ENCODE data around the gene C14orf180.

DNA sequence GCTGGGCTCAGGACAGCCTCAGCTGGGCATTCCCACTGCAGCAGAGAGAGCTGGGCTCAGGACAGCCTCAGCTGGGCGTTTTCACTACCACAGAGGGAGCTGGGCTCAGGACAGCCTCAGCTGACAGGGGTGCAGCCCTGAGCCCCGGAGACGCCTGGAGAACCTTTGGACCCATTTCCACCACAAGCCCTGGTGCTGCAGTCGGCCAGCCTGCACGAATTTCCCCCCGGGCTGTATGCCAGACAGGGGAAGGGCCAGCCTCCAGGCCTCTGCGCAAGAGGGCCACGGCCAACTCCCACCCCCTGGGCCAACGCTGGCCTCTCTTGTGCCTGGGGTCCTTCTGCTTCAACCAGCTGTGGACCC is 2.6 kb upstream of the C14orf180 start:
- TF ChIP-seq EZH2 (IDR thresholded peaks at IDR 0.05; ENCODE audit: low read depth): no peak
- TF ChIP-seq, protein P1, sequence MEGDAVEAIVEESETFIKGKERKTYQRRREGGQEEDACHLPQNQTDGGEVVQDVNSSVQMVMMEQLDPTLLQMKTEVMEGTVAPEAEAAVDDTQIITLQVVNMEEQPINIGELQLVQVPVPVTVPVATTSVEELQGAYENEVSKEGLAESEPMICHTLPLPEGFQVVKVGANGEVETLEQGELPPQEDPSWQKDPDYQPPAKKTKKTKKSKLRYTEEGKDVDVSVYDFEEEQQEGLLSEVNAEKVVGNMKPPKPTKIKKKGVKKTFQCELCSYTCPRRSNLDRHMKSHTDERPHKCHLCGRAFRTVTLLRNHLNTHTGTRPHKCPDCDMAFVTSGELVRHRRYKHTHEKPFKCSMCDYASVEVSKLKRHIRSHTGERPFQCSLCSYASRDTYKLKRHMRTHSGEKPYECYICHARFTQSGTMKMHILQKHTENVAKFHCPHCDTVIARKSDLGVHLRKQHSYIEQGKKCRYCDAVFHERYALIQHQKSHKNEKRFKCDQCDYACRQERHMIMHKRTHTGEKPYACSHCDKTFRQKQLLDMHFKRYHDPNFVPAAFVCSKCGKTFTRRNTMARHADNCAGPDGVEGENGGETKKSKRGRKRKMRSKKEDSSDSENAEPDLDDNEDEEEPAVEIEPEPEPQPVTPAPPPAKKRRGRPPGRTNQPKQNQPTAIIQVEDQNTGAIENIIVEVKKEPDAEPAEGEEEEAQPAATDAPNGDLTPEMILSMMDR (conservative IDR thresholded peaks at IDR 0.05): no peak
